Prostate gland (tissue), 2 donors: ENCODE results near the gene PAPOLB.

ENCODE experiments used
- POLR2A ChIP-seq: fragments of 450-650 bp; IDR thresholded peaks from one replicate; pipeline ENCODE4 v1.6.1; 2016; ENCODE audit warnings: antibody characterized with exemption, mild to moderate bottlenecking
- POLR2AphosphoS5 ChIP-seq: sonication (generic); formaldehyde crosslinking; IDR thresholded peaks from one replicate; pipeline ENCODE4 v1.6.1; 2017; ENCODE audit warnings: antibody characterized with exemption
- TF ChIP-seq, protein P1 (sequence below), 4 experiments: fragments of 200-600 bp in 2 of 4; fragments of 450-650 bp in 2 of 4; sonication (generic) in 2 of 4; IDR thresholded peaks; 1 replicate in 3 of 4; 2 replicates in 1 of 4; pipeline ENCODE4 v1.5.1; 2016 to 2019; ENCODE audit warnings: antibody characterized with exemption in 4 of 4, mild to moderate bottlenecking in 2 of 4, moderate library complexity in 2 of 4

DNA sequence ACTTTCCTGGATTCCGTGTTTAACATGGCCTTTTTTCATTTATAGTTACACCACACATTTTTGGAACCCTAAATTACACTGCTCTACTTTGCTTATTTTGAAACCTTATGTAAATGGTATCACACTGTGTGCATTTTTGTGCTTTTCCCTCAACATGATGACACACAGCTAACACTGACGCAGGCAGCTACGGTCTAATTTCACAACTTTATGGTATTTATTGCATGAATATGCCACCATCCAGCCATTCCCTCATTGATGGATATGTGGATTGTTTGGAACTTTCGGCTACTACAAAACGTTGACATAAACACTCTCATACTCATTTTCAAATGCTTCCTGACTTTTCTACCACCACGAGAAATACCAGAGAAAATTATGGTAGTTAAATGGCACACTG is 6.9 kb downstream of the PAPOLB start:
- TF ChIP-seq POLR2A (no peak), POLR2AphosphoS5 (no peak)
- TF ChIP-seq, protein P1, sequence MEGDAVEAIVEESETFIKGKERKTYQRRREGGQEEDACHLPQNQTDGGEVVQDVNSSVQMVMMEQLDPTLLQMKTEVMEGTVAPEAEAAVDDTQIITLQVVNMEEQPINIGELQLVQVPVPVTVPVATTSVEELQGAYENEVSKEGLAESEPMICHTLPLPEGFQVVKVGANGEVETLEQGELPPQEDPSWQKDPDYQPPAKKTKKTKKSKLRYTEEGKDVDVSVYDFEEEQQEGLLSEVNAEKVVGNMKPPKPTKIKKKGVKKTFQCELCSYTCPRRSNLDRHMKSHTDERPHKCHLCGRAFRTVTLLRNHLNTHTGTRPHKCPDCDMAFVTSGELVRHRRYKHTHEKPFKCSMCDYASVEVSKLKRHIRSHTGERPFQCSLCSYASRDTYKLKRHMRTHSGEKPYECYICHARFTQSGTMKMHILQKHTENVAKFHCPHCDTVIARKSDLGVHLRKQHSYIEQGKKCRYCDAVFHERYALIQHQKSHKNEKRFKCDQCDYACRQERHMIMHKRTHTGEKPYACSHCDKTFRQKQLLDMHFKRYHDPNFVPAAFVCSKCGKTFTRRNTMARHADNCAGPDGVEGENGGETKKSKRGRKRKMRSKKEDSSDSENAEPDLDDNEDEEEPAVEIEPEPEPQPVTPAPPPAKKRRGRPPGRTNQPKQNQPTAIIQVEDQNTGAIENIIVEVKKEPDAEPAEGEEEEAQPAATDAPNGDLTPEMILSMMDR (IDR thresholded peaks at IDR 0.05), result no peak
